Stimulated activated CD4-positive, alpha-beta T cell treated with anti-CD3 and anti-CD28 coated beads, Interleukin-15, amount 100 ng/mL, for 48 hours (primary cell): Measurements from ENCODE around the gene SLC29A2.

ENCODE experiments used
- DNase-seq, 2 donors: peaks; one replicate each; pipeline ENCODE4 v3.0.0-alpha.2; 2020; ENCODE audit warnings: low read depth in 2 of 2

Gene SLC29A2

DNA sequence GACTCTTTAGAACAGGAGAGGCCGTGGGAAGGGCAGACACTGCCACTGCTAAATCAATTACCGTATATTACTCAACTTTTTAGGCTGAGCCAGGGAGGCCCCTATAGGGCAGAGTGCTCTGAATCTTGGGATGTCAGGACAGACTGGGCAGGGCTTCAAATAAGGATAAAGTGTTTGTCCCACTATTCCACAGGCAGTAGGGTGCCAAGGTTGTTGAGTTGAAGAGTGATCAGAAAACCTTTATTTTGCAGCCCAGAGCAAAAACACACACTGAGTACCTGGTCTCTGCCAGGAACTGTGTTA is 22.5 kb downstream of the SLC29A2 start:
- no peak for DNase-seq

DNA sequence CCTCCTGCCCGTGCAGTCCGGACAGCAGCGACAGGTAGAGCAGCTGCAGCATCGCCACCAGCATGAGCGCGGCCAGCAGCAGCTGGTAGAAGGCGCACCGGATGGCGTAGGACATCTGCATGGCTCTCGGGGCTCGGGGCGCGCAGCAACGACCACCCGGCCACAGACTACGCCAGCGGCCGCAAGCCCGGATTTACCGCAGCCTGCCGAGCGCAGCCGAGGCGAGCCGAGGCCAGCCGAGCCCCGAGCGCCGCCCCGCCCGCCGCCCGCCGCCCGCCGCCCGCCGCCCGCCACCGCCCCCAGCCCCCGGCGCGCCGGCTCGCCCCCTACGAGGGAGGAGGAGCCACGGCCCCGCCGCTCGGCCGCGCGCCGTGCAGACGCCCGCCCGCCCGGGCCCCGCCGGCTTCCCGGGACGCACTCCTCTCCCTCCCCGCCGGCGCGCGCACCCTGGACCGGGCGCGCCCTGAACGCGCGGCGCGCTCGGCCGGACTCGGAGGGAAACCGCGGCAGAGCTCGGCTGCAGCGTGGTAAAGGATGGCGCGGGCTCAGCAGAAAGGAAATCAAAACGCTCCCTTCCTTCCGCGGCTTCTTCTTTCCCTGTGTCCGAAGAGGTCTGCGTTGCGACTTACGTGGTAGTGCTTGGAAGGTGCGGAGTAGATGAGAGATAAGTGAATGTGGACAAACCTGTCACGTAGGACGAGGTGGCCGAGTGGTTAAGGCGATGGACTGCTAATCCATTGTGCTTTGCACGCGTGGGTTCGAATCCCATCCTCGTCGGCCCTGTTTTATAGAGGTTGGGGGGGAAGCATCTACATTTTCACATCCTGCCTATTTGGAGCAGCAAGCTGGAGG is 23.9 kb downstream of the SLC29A2 start, which contains the start of gene B4GAT1:
B4GAT1 (minus strand) TSS at position 205 of the 852 bp plus-strand sequence; CDS start at position 121, 84 bp downstream.
- DNase-seq: peak; percentile 81 to 86

DNA sequence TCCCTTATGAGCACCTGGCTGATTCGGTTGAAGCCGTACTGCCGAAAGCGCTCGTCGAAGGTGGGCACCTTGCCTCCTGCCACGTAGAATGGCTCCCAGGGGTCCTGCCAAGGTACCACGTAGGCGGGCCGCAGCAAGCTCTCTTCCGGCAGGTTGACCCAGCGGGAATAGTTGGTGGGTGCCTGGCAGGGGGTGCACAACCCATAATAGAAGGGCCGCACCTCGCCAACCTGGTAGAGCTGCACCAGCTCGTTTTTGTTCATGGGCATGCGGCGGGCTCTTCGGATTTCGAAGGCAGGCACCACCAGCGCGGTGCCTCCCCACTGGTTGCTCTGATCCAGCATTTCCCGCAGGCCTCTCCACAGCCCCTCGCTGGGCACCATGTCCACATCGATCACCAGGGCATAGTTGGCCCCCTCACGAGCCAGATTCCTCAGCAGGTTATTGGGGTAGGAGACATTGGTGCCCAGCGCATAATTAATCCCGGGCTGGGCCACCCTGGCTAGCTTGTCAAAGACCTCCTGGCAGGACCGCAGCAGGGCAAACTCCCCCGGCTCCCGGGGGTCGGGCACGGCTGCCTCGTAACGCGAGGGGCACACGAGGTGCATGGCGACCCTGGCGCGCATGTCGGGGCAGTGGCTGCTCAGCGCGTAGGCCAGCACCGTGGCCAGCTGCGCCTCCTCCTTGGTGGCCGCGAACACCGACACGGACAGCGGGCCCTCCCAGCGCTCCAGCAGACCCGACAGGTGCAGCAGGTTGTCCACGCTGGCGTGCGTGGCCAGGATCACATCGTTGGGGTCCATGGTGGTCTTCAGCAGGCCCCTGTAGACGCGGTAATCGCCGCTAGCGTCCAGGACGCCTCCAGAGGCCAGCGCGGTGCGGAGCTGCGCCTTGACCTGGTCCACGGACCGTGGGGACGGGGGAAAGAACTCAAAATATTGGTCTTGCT is 24.8 kb downstream of the SLC29A2 start:
- no peak for DNase-seq

DNA sequence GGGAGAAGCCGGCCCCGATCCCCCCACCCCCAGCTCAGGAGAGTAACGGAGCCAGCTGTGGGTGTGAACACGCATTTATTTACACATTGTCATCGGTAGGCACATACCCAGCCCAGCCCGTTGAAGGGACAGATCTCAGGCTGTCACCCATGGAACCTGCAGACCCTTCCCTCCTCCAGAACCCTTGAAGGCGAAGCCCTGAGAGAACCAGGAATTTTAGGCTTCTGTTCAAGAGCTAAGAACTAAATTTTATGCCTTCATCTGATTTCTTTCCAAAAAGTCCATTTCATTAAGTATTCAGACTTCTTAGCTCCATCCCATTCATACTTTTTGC is 26.3 kb downstream of the SLC29A2 start:
- DNase-seq: no peak

DNA sequence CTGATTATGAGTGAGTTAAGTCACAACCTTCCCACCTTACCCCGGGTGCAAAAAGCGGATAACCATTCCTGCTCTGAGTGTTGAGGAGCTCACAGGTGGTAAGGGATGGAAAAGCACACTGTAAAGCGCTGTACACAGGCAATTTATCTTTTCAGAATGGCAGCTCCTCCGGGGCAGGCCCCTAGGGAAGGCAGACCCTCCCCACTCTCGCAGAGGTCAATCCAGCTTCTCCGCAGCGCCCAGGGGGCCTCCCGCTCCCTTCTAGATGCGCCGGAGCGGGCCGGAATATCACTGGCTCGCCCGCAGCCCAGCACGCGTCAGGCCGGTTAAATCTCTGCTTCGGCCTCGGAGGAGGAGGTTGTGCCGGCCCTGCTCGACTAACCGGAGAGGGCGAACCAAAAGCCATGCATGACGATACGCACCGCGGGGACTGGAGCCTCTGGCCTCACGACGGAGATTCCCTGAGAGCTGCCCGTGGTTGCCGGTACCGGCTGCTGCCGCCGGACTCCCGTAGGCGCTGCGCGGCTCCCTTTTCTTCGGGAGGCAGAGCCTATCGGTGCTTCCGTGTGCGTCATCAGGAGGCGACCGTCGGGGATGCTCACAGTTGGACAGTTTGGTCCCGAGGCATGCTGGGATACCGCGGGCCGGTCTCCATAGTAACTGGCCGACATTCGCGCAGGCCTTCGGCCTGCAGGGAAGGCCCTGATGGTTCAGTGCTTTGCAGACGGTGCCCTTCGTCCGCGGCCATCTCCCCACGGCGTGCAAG is 26.8 kb downstream of the SLC29A2 start, which contains the start of gene BRMS1:
BRMS1 (minus strand) TSS at position 555 of the 766 bp plus-strand sequence. CDS start 2,870 bp downstream, outside the sequence.
- DNase-seq: peak; percentile 93 to 96

DNA sequence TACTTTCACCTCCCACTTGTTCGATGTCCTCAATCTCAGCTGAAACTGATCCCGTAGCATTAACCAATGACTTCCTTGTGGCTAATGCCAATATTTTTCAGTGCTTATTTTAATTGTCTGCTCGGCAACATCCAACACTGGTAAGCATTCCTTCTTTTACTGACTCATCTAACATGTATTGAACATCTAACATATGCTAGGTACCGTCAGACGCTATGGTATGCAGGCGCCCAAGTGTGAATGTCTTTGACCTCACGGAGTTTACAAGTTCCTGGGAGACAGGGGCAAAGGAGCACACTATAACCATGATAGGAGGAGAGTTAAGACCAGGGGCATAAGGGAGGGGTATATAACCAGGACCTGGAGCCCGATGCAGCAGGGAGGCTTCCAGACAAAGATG is 28.4 kb downstream of the SLC29A2 start:
- DNase-seq: no peak

DNA sequence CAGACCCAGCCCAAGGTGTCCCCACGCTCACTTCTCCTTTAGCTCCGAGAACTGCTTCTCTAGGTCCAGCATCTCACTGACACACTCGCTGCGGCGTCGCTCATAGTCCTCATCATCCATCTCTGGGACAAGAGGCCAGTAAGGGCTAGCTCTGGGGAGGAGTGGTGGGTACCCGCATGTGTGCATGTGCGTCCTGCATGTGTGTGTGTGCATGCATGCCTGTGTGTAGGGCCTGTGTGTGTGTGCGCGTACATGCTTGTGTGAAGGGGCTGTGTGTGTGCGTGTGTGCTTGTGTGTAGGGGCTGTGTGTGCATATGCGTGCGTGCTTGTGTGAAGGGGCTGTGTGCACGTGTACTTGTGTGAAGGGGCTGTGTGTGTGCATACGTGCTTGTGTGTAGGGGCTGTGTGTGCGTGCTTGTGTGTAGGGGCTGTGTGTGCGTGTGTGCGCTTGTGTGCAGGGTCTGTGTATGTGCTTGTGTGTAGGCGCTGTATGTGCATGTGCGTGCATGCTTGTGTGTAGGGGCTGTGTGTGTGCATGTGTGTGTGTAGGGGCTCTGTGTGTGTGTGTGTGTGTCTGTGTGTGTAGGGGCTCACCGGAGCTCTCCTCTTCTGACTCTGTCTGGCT is 29.9 kb downstream of the SLC29A2 start:
- DNase-seq: no peak

DNA sequence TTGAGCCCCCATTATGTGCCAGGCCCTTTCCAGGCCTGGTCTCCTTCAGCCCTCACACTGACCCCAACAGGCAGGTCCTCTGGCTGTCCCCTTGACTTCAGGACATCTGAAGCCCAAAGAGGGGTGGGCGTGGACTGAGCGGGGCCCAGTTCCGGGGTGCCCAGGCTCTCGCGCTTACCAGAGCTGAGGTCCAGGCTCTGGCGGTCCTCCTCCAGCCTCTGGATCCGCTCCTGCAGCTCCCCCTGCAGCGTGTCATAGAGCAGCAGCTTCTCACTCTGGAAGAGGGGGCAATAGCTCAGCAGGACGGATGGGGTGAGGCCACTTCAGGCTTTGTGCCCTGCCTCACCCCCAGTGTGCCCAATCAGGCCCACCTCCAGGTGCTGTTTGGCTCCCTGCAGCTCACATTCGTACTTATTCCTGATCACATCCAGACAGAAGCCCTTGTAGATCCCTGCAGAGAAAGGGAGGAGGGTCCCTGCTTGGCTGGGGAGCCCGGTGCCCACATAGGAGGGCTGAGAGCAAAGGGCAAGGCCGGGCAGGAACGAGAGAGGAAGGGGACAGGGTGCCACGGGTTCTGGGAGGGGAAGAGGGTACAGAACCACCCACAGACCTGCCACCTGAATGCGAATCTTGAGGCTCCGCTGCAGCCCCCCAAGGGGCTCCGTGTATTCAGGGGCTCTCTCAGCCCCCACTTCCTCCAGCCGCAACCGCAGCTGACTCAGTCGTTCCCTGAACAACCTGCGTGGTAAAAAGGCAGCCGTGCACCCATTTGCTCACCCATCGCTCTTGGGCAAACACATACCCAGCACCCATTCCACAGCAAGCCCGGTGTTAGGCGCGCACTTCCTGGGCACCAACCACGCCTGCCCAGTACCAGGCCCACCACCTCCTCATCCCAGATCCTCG is 30.7 kb downstream of the SLC29A2 start:
- no peak for DNase-seq

DNA sequence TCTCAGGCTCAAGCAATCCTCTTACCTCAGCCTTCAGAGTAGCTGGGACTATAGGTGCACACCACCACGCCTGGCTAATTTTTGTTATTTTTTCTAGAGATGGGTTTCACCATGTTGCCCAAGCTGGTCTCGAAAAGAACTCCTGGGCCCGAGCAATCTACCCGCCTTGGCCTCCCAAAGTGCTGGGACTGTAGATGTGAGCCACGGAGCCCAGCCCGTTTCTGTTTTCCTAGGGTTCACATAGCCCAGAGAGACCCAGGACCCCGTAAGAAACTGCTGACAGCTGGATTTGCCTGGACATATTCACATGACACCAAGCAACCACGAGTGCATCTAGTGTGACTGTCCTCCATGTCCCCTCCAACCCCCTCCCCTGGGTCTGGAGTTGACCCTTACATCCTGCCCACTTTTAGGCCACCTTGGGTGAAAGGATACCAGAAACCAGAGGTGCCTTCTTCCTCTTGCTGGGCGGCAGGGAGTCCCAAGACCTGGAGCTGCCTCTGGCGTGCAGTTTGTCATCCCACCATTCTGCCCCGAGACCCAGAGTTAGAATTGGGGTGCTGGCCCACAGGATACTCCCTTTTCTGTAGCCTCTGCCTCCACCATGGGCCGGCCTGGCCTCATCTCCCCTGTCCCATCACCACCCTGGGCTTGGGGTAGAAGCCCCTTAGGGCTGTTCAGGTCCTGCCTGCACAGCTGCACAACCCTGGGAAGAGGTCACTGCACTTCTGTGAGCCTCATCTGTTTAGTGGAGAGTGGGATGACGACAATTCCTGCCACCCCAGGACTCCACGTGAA is 31.7 kb downstream of the SLC29A2 start:
- no peak for DNase-seq

DNA sequence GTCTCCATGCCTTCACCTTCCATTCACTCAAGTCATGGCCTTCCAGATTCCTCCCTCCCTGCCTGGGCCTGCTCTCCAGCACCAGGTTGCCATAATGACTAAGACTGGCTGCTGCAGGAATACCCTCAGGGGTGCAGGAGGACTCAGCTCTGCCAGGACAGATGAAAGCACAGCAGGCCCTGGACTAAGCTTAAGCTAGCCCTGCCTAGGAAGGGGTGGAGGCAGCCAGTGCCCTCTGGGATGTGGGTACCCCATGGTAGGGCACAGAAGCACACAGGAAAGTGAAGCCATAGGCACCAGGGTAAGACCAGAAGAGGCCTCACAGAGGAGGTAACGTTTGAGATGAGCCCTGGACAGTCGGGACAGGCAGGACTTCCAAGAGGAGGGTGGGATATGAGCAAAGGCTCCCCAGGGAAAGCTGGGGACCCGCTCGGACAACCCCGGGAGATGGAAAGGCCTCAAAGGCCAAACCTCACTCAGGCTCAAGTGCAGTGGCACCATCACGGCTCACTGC is 32.3 kb downstream of the SLC29A2 start:
- no peak for DNase-seq

DNA sequence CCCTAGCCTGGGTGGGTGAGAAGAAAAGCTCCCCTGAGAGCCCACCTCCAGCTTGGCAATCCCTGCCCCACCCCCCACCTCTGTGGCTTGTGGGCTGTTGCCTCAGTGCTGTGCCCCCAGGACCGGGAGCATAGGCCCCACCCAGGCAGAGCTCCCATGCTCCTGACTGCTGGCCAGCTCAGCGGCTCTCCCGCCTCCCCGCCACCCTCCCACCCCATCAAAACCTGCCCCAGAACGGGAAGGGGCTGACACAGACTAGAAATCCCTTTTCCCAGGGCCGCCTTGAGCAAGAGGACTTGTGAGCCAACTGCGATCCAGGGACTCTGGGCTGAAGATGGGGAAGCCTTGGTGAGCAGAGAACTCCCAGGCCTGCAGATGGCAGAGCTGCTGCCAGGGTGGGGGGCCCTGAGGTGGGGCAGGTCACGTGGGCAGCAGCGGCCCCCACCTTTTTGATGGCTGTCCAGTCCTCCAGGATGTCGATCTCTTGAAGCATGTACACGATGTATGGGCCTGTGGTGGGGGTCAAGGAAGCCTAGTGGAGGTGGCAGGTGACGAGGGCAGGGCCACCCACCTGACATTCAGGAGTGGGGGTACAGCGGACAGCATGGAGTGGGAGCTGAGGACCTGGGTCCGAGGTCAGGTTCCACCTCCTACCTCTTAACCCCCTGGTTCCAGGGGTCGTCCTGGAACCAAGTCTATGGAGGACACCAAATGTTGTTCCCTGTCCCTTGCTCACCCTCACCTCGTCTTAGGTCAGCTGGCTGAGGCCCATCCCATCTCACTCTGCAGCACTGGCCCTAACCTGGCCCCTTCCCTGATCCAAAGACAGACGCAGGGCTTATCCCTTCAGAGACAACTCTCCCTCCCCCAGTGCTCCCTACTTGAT is 33.0 kb downstream of the SLC29A2 start:
- no peak for DNase-seq

DNA sequence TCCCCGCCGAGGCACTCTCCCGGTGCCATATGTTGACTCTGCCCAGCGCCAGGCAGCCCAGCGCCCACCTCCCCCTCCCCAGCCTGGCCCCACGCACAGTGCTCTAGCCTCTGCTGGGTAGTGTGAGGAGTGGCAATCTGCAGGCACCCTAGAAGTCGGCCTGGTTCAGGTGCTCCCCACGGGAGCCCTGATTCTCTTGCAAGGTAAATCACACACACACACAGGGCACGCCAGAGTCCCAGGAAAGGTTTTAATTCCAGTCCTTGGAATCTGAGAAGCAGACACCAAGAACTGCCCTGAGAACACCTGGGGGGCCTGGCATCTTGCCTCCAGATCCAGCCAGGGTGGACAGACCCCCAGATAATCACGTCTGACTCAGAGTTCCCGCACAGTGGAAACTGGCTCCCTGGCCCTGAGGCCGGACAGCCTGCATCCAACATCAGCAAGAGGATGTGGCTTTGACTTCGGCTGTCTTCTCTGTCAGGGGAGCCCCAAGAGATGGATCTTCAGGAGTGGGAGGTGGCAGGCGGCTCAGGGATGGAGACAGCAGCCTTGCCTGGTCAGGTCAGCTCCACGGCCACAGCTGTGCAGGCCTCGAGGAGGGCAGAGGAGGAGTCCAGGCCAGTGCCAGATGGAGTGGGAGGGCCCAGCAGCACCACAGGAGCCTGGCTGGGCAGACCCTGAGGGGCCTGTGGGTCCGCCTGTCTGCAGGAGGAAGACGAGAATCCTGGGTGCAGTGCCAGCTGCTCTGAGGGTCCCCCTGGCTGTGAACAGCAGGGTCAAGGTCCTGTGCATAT is 34.3 kb downstream of the SLC29A2 start:
- DNase-seq: no peak

DNA sequence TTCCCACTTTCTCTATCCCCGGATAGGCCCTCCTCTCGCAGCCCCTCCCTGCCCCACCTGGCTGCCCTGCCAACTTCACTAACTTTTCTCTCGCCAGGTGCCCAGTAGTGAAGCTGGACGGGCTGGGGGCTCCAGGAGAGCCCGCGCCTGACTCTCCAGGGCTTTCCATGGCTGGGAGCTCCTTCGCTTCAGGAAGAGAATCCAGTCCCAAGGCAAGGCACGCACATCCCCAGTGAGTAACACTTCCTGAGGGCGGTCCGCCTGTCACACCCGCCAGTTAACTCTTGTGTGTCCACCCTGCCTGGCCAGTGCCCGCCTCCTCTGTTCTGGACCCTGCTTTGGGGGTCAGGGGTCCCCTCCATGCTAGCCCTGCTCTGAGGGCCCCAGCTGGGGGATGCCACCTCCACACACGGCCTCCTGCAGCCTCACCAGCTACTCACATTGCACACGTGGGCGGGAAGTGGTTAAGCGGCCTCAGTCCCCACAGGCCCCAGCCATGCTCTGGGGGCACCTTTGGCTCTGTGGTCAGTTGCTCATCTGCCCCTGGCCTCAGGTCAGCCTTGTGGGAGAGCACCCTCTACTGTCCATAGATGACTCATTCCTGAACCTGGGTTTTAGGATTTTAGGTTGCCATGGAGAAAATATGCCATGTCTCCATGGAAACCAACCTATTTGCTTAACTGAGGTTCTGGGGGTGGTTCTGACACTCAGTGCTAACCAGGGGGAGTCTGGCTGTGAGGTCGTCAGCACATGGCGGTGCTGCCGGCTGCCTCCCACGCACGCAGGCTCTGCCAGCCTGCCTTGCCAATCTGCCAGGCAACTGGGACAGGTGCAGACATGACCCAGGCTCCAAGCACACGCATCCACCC is 35.1 kb downstream of the SLC29A2 start, which contains the start of gene RIN1:
RIN1 (minus strand) TSS at position 201 of the 869 bp plus-strand sequence; CDS start at position 169, 32 bp downstream.
- peak in 1 of 2 donors; percentile 63 for DNase-seq

DNA sequence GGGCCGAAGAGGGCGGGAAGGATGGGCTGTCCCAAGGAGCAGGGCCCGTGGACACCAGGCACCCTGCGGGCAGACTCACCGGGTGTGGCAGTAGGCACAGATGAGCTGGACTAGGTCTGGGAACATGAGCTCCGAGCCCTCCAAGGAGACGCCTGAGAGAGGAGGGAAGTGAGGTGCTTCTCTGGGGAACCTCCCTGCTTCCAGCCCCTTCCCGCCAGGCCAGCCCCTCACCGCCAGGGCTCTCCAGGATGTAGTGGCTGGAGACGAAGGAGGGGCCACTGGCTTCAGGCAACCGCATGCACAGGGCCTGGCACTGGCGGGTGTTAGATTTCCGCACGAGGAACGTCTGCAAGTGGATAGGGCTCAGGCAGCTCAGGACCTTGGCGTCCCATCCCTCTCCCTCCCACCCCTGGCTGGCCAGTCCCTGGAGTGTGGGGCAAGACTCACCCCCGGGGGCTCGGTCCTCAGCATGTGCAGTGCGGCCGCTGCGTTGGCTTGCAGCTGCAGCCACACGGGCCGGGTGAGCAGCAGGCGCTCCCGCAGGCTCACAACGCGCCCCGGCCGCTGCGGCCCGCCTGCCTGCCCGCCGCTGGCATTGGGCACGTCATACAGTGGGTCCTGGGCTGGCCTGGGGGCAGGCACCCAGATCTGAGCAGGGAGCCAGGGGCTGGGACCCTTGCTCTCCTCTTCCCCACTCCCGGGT is 35.9 kb downstream of the SLC29A2 start:
- DNase-seq: no peak

DNA sequence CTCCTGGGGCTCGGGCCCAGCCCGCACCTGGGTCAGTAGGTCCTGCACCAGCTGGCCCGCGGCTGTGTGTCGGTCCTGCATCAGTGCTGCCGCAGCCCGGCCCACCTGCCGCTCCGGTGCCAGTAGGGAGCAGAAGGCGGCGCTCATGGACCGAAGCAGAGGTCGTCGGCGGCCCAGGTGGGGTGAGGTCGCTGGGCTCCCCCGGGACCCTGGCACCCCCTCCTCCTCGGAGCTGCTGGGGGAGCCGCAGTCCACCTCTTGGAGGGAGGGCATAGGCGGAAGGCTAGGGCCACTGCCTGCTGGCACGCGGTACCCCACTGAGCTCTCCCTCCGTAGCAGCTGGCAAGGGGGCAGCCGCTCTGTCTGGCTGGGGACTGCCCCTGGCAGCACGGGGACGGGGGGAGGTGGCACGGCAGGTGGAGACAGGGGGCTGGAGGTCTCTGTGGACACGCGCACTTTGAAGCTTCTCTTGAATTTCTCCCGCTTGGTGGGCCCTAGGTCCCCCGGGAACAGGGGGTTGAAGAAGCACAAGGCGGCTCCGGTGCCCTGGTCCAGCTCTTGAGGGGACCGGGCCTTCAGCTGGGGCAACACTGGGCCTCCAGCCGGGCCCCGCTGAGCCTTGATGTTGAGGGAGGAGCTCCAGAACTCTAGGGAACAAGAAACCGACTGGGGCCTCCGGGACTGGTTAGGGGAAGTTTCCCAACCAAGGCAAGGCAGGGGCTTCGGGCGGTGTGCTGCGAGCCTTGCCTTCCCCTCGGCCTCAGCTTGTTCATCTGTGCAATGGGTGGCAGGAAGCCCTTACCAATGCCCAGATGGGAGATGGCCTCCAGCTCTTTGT is 36.7 kb downstream of the SLC29A2 start:
- DNase-seq: no peak
